SHP77 treated with DMSO at 0.1 percent for 48 hours (cell line): ENCODE measurements around the gene PALM2AKAP2.

ENCODE experiments used
- DNase-seq: peaks from one replicate; lab custom pipeline; 2025; lab: John Stamatoyannopoulos, UW

The PALM2AKAP2 gene

DNA sequence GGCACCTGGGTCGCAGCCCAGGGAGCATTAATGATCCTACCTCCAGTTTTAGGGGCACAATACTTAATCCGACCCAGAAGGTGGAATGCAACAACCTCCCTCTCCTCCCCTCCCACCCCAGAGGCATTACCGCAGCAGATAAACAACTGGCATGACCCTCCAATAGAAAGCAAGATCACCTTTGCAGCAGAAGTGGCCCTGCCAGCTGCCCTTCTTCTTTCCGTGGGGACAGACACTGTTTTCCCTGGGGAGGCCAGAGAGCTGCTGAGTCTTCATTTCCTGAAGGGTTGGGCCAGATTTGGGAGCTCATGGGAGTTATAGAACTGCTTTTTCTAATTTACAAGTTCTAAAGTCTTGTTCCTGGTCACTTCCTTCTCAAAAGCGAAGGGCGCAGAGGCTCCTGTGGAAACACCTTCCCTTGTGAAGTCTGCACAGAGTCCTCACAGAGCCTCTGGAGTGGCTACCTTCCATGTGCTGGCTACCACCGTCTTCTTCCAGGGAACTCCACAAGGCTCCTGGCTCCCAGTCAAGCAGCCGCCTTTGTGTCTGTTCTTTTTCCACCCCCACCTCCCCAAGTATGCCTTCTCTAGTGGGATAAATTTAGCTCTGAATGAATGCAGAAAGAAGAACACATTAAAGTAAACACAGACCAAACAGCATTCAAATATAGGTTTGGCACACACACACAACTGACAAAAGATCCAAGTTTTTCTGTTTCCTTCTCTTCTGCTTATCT lies 8.0 kb upstream of the PALM2AKAP2 start:
- DNase-seq = no peak

DNA sequence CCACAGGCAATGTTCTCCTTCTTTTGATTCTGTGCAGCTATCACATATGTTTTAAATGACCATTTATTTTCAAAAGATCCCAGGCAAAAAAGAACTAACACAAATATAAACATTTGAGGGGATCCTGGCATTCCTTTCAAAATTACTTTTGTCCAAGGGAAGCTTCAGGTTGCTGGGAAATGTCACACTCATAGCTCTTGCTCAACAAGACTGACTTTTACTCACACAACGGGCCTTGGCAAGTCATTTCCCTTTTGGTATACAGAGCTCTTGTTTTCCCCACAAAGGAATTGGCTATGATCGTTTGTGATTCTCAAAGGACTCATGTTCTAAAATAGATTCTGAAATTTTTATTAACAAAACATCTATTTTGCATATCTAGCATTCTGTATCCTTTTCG lies 4.5 kb upstream of the PALM2AKAP2 start:
- no peak for DNase-seq

DNA sequence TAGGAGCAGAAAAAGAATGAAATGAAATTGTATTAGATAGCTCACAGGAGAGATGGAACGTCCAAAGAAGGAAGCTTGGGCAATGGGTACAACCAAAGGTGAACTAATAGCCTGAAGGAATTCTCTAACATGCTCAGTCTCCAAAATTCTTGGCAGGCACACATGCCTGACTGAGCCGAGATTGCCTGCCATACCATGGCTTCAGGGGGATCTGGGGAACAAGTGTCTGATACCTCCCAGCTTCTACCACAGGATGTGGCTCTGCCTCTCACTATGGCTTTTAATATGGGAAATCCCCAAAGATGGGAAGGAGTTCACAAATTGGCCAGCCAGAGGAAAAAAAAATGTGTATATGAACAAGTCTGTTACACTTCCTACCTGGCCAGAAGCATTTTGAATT lies 3.6 kb upstream of the PALM2AKAP2 start:
- DNase-seq = no peak

GRCh38 chr9:109780453-109781033 lies 545 bp downstream of the PALM2AKAP2 start:
- no peak for DNase-seq

DNA sequence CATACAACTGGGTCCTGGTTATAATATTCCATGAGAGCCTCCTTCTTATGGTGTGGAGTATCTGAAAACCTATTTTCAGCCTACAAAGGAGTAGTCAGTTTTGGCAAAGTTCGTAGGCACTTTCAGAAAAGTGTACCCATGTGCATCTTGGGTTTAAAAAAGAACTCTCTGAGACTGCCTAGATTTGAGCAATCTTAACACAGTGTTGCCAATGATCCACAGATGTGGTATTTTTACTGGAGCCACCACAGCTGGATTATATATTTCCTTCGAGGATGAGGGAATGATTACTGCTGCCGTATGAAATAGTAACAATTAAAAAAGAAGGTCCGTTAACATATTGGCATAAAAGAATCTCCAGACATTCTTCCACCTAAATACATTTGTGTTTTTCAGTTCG lies 1.1 kb downstream of the PALM2AKAP2 start:
- DNase-seq = no peak

DNA sequence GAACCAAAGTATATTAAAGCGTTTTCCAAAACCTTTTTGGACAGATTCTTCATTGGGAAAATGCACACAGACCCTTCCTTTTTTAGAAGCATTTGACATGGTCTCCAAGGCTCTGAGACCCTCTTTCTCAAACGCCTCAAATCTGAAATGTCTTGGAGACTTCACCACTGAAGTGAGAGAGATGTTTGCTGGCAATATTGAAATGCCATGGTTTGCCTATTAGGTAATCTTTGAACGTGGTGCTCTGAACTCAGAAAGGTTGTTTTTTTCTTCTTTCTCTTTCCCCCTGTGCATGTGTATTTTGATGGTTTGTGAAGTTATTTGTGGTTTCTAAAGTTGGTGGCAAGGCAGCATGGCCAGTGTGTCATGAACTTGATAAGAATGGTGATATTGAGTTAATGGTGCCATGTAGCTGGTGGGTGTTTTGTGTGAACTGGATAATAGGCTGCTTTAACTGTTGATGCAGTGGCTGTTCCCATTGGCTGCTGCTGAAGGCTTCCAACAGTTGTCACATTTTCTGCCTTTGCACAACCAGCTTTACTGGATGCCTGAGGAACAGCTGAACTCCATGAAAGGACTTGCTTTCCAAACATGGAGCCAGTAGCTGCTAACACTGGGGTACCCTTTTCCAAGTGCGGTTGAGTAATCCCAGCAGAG lies 1.7 kb downstream of the PALM2AKAP2 start:
- DNase-seq = no peak

DNA sequence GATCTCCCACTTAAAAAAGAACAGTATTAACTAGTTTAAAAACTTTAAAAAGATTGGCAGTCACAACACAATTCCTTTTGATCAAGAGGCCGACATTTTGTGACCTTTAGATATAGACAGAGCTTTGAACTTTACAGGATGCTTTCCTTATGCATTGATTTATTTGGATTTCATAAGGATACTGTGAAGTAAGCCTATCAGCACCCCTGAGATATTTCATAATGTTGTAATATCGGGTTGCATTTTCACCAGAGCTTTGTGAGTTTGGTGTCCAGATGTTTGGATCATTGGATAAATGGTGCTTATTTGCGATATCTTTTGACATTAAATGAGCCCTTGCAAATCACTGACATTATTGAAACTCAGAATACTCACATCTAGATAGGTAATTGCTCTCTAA lies 7.7 kb downstream of the PALM2AKAP2 start:
- DNase-seq = no peak

DNA sequence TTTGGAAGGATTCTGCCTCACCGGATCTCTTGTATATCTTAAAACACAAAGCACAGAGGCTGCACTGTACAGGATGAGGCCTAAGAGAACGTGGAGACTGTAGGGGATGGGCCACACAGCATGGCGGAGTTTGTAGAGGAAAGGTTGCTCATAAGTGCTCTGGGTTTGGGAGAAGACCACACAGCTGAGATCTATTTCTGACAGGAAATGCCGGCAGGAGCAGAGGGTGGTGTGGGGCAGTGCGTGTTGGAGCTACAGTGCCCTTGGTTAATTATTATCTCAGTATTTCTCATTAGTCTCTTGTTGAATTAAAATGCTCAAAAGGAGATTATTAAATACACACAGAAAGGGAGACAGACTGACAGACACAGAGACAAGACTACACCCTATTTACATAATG lies 9.6 kb downstream of the PALM2AKAP2 start:
- DNase-seq = no peak

GRCh38 chr9:109789971-109790370 lies 10.0 kb downstream of the PALM2AKAP2 start:
- DNase-seq = no peak

DNA sequence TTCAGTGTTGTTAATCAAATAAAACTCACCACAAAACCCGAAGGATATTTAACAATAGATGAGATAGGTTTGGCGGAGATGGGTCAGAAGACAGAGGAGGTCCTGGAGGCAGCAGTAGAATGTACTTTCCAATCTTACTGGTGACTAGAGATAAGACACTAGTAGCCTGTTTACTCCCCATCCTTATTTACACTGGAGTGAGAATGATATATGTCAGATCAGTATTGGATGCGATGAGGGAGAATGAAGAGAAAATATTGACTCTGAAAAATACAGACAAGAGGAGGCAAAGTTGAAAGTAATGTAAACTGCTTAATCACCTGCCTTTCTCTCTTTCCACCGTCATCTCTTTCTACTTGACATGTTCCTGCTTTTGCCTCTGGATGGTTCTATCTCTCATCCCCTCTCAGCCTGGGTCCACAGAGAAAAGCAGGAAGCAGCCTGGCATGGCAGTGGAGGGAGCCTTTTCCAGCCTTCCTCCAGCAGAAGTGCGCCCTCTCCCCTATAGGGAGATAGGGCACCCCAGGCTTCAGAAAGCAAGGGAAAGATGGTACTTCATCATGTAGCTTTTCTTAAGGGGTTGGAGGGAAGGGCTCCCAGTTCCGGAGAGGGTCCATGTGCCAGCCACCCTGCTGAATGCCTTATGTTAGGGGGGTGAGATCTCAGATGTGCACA lies 11.1 kb downstream of the PALM2AKAP2 start:
- no peak for DNase-seq

DNA sequence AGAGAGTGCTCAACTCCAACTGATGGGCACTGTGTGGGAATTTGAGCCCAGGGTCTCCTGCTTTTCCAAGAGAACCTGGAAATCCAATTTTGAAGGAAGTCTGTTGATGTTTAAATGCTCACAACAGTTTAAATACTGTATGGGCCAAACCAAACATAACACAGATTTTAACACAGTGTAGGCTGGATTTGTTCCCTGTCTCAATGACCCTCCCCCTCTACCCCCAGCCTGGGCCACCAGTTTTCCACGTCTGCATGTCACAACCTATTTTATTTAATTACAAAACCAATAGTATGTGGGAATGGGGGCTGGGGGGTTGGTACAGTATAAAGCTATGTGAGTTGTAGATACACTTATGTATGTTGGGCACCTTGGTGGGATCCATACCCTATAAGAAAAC lies 11.7 kb downstream of the PALM2AKAP2 start:
- DNase-seq = no peak

DNA sequence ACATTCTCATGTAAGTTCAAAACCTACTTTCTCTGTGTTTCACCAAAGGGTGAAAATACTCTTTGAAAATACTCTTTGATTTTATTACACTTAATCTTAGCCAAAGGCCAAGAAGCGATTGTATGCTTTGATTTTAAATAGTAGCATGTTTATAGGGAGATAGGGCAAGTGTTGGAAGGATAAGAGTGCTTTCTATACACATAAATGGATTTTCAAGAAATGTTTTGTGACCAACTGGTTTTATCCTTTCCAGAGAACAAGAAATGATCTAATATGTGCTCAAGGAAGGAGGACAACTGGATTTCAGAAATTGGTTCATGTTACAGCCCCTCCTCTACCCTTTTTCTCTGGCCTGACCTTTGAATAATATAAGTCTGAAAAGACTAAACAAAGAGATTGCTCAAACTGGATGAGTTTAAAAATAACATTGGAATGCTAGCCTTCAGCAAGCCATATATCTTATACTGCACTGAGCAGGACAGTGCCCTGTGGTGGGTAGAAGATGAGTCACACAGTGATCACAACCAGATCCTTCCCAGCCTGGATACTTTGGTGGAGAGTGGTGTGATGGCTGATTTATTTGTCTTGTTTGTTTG lies 13.1 kb downstream of the PALM2AKAP2 start:
- no peak for DNase-seq

- DNase-seq = no peak
Observed at GRCh38 chr9:109793921-109794320, 13.9 kb downstream of the PALM2AKAP2 start.

- DNase-seq = no peak
Observed at GRCh38 chr9:109794361-109795012, 14.5 kb downstream of the PALM2AKAP2 start.

GRCh38 chr9:109795613-109796012 lies 15.6 kb downstream of the PALM2AKAP2 start:
- DNase-seq = no peak

DNA sequence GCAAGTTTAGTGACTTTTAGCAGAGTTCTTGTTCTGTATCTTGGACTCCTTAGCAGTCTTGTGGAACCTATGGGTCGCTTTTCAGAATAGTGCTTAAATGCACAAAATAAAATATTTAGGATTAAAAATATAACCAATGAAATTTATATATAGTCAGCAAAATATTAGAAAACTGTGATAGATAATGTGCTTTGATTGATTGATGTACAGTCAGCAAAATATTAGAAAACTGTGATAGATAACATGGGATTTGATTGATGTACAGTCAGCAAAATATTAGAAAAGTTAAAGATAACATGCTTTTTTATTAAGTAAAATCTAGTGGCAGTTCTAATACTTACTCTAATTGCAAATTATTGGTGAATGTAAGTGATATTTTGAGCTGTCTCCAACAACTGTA lies 16.1 kb downstream of the PALM2AKAP2 start:
- DNase-seq = no peak

DNA sequence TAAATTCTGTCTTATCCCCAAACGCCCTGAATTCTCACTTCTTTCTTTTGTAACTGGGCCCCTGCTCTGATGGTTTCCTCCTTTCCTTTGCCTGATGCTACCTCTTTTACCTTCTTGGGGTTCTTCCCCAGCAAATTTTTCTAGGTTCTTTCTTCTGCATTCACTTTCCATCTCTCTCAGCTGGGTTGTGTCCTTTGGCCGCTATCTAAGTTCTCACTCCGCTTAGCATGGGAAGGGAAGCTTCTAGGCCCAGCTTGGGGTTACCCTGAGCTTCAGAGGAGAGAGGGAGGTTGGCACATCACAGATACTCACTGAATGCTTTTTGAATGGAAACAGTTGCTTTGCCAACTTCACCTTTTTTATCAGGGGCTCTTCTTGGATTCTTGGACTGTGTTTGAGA lies 17.0 kb downstream of the PALM2AKAP2 start:
- no peak for DNase-seq

- DNase-seq = no peak
Observed at GRCh38 chr9:109797509-109797908, 17.5 kb downstream of the PALM2AKAP2 start.

DNA sequence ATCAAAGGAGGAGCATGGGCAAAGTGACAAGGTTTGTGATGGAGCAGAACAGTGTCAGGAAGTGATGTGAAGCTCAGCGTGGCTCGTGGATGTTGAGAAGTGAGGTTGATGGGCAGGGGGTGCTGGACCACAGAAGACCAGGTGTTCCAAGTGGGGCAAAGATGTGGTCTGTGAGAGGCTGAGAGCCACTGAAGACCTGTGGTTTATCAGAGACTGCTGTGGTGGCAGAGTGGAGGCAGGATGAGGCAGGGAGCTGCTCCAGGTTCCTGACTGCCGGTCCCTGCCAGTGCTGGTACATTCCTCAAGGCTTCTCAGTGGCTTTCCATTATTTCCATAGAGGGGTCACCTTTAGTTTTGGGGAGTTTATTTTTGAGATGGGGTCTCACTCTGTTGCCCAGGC lies 19.1 kb downstream of the PALM2AKAP2 start:
- DNase-seq = no peak

GRCh38 chr9:109799792-109800191 lies 19.8 kb downstream of the PALM2AKAP2 start:
- DNase-seq = no peak

DNA sequence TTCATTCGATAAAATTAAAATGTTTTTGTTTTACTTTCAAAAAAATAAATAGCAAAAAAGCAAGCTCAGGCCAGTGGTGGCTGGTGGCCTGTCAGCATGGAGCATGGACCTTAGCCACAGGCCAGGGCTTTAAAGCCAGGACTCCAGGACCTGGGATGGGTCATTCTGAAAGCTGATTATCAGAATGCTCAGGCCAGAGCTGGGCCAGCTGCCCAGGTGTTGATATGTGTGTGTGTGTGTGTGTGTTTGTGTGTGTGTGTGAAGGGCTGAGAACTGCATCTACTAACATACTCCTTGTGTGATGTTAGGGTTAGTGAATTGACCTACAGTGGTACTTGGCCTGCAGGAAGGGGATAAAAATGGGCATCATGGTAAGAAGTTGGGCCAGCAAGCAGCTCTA lies 21.5 kb downstream of the PALM2AKAP2 start:
- DNase-seq = no peak

- no peak for DNase-seq
Observed at GRCh38 chr9:109802491-109802890, 22.5 kb downstream of the PALM2AKAP2 start.
